K562 (cell line): Measurements from ENCODE around the gene SNX15. TPM values are rescaled to one million over a fixed set of nuclear protein-coding genes. Genes with fewer than 3 reads are reported as not detected.

ENCODE experiments used
- ATAC-seq: fragments of 200-7000 bp; cut with Tn5 transposase; 3 replicates; pipeline ENCODE4 v1.9.1; 2020; ENCODE audit warnings: moderate library complexity
- BruUV-seq: library from RNA; stranded (reverse); fragments of 400-500 nt; replicated peaks from 2 replicates; lab custom pipeline; 2021; lab: Mats Ljungman, UMichigan
- CTCF ChIA-PET: fragments of 300-600 bp; formaldehyde crosslinking; extraction: SDS; loops from one replicate; lab custom pipeline; 2021; ENCODE audit warnings: low intra/inter-chr PET ratio; lab: Yijun Ruan, JAX
- POLR2A ChIA-PET: fragments of 300-600, 350-650 bp; sonication (Branson Sonifier 250); formaldehyde crosslinking; extraction: SDS; loops from one replicate; lab custom pipeline; 2021; ENCODE audit warnings: antibody characterized with exemption, inconsistent platforms; lab: Yijun Ruan, JAX
- DNase-seq, 4 experiments: peaks; one replicate each; pipeline versions ENCODE4 v3.0.0 to v3.0.0-alpha.2; 2011 to 2018; ENCODE audit warnings: low spot score in 3 of 4, mixed read lengths in 3 of 4; ENCODE audit errors: extremely low read depth in 1 of 4
- FAIRE-seq: peaks from 2 replicates; lab custom pipeline; 2011; peaks lifted over from hg19 to GRCh38; lab: Jason Lieb, UNC
- H2AFZ ChIP-seq: 2 replicates; pipeline ENCODE4 v1.6.0; 2011; ENCODE audit warnings: low read depth, low read length, control low read depth, inconsistent platforms
- H3K27ac ChIP-seq: fragments of 200-600 bp; 3 replicates; pipeline ENCODE4 v1.8.0; 2011; ENCODE audit warnings: low read depth, mild to moderate bottlenecking, control low read depth, inconsistent platforms, low read length, moderate library complexity, mixed read lengths; ENCODE audit errors: extremely low read depth
- H3K27me3 ChIP-seq, 2 experiments: fragments of 300-600 bp in 1 of 2; 2 replicates in 1 of 2; 3 replicates in 1 of 2; pipeline versions ENCODE4 v1.6.0 to v1.8.0; 2011; ENCODE audit warnings: inconsistent platforms in 2 of 2, low read length in 2 of 2, mild to moderate bottlenecking in 1 of 2, mixed read lengths in 1 of 2, moderate library complexity in 1 of 2; ENCODE audit not compliant: control insufficient read depth in 2 of 2, insufficient read depth in 2 of 2
- H3K36me3 ChIP-seq: fragments of 300-600 bp; 3 replicates; pipeline ENCODE4 v1.8.0; 2011; ENCODE audit warnings: mild to moderate bottlenecking, low read length, inconsistent platforms; ENCODE audit not compliant: control insufficient read depth, insufficient read depth
- H3K4me1 ChIP-seq, 2 experiments: fragments of 200-600 bp in 1 of 2; replicated peaks in 1 of 2; 2 replicates in 1 of 2; 3 replicates in 1 of 2; pipeline versions ENCODE4 v1.5.1 to v1.8.0; 2011; ENCODE audit warnings: inconsistent platforms in 2 of 2, low read length in 2 of 2, mild to moderate bottlenecking in 1 of 2, mixed read lengths in 1 of 2, moderate library complexity in 1 of 2; ENCODE audit not compliant: control insufficient read depth in 2 of 2, insufficient read depth in 2 of 2
- H3K4me2 ChIP-seq: 2 replicates; pipeline ENCODE4 v1.6.1; 2011; ENCODE audit warnings: low read length, control low read depth, inconsistent platforms, mixed read lengths; ENCODE audit not compliant: insufficient read depth
- H3K4me3 ChIP-seq: fragments of 200-600 bp; sonication (generic), shearing (Covaris generic); 2 replicates; pipeline ENCODE4 v1.5.1; 2016; ENCODE audit warnings: control low read depth, inconsistent platforms
- H3K79me2 ChIP-seq: fragments of 200-600 bp; 3 replicates; pipeline ENCODE4 v1.8.0; 2011; ENCODE audit warnings: low read length, inconsistent platforms; ENCODE audit not compliant: control insufficient read depth, insufficient read depth
- H3K9ac ChIP-seq, 2 experiments: 2 replicates each; pipeline versions ENCODE4 v1.6.0 to v1.6.1; 2011; ENCODE audit warnings: low read depth in 2 of 2, low read length in 2 of 2, control low read depth in 1 of 2, inconsistent platforms in 1 of 2, mild to moderate bottlenecking in 1 of 2, mixed read lengths in 1 of 2; ENCODE audit not compliant: insufficient read depth in 1 of 2
- H3K9me1 ChIP-seq: one replicate; pipeline ENCODE4 v1.6.0; 2011; ENCODE audit warnings: inconsistent platforms, mild to moderate bottlenecking, low read length, moderate library complexity; ENCODE audit not compliant: control insufficient read depth, insufficient read depth
- H3K9me3 ChIP-seq: replicated peaks from 2 replicates; pipeline ENCODE4 v1.5.1; 2011; ENCODE audit warnings: low read depth, low read length, inconsistent platforms; ENCODE audit not compliant: control insufficient read depth, insufficient read depth
- H4K20me1 ChIP-seq: replicated peaks from 2 replicates; pipeline ENCODE4 v1.6.1; 2011; ENCODE audit warnings: low read length, inconsistent platforms, mixed read lengths; ENCODE audit not compliant: control insufficient read depth, insufficient read depth
- ATF4 ChIP-seq: fragments of 450-650 bp; formaldehyde crosslinking; IDR thresholded peaks from 2 replicates; pipeline ENCODE4 v1.4.0; 2022; ENCODE audit warnings: mild to moderate bottlenecking, moderate library complexity
- FOS ChIP-seq: IDR thresholded peaks from 3 replicates; pipeline ENCODE4 v1.6.1; 2011; ENCODE audit not compliant: insufficient read length; ENCODE audit errors: extremely low read depth
- HDGF ChIP-seq: fragments of 450-650 bp; IDR thresholded peaks from 2 replicates; pipeline ENCODE4 v1.6.1; 2016
- KDM1A ChIP-seq, 2 experiments: fragments of 450-650 bp; IDR thresholded peaks; 2 replicates each; pipeline ENCODE4 v1.6.1; 2016; ENCODE audit warnings: mild to moderate bottlenecking in 2 of 2
- MED1 ChIP-seq: sonication (generic); formaldehyde crosslinking; IDR thresholded peaks from 2 replicates; pipeline ENCODE4 v1.8.1; 2023; ENCODE audit warnings: missing genetic modification reagents, borderline replicate concordance
- POLR2G ChIP-seq: fragments of 200-400 bp; formaldehyde crosslinking; IDR thresholded peaks from 2 replicates; pipeline ENCODE4 v1.6.1; 2017; ENCODE audit warnings: low read depth, mild to moderate bottlenecking, antibody characterized with exemption, low read length, moderate library complexity
- RBFOX2 ChIP-seq: fragments of 200-400 bp; formaldehyde crosslinking; IDR thresholded peaks from 2 replicates; pipeline ENCODE4 v1.6.1; 2017; ENCODE audit warnings: low read depth, mild to moderate bottlenecking, low read length, moderate library complexity
- SIN3A ChIP-seq, 2 experiments: fragments of 150-350 bp in 1 of 2; IDR thresholded peaks; 2 replicates each; pipeline ENCODE4 v1.6.1; 2011 to 2016; ENCODE audit warnings: borderline replicate concordance in 2 of 2, low read depth in 2 of 2, low read length in 2 of 2, mild to moderate bottlenecking in 2 of 2, moderate library complexity in 2 of 2; ENCODE audit not compliant: control insufficient read depth in 1 of 2
- YY1 ChIP-seq, 3 experiments: IDR thresholded peaks; 2 replicates each; pipeline ENCODE4 v1.6.1; 2011; ENCODE audit warnings: low read length in 2 of 3, mild to moderate bottlenecking in 2 of 3, moderate library complexity in 2 of 3, borderline replicate concordance in 1 of 3, control low read depth in 1 of 3, low read depth in 1 of 3; ENCODE audit not compliant: insufficient read depth in 3 of 3, insufficient replicate concordance in 2 of 3, control insufficient read depth in 1 of 3, insufficient read length in 1 of 3; ENCODE audit errors: extremely low read depth in 1 of 3
- ZC3H8 ChIP-seq: fragments of 450-650 bp; IDR thresholded peaks from 2 replicates; pipeline ENCODE4 v1.6.1; 2017
- ZNF174 ChIP-seq: fragments of 250-450 bp; sonication (Bioruptor Pico); IDR thresholded peaks from 2 replicates; pipeline ENCODE4 v1.4.0; 2020; ENCODE audit warnings: mild to moderate bottlenecking
- ZNF717 ChIP-seq: fragments of 250-450 bp; sonication (Bioruptor Pico); IDR thresholded peaks from 2 replicates; pipeline ENCODE4 v1.5.0; 2021
- ZNF830 ChIP-seq: fragments of 250-450 bp; sonication (Bioruptor Pico); IDR thresholded peaks from 2 replicates; pipeline ENCODE4 v1.5.0; 2021; ENCODE audit warnings: mild to moderate bottlenecking
- WGBS: fragments of 100-300 bp; shearing (Covaris generic); methylation state at CpG from one replicate; pipeline ENCODE4 v1.1.6; 2016; ENCODE audit warnings: low coverage, mixed read lengths; ENCODE audit not compliant: insufficient coverage; ENCODE audit errors: missing lambda C conversion rate; 5-methylcytosine and 5-hydroxymethylcytosine counted together
- in situ Hi-C: fragments of 300-500 bp; cut with MboI; formaldehyde crosslinking; loops from 4 replicates; pipeline ENCODE4 v1.15.0; 2018; ENCODE audit warnings: inconsistent platforms, mixed read lengths
- intact Hi-C: fragments of 100-400 bp; cut with micrococcal nuclease; formaldehyde crosslinking; loops from 2 replicates; pipeline ENCODE4 v1.14.2; 2022
- polyA plus RNA-seq, 8 experiments: library from polyadenylated mRNA; depleted of rRNA in 4 of 8; stranded (reverse) in 5 of 8; unstranded in 3 of 8; fragments of >200 nt; fragmentation: Nextera tagmentation in 2 of 8; fragmentation: Illumina TruSeq in 1 of 8; extraction: Ambion mirVana in 2 of 8; extraction: Trizol in 1 of 8; gene quantifications; 2 replicates each; pipeline versions ENCODE4 v1.2.1 to v1.2.3, GENCODE V29; 2011 to 2014; ENCODE audit warnings: inconsistent platforms in 1 of 8, missing spikeins in 1 of 8
- total RNA-seq, 7 experiments: library from RNA; depleted of rRNA in 6 of 7; stranded (reverse); fragments of >200 nt in 6 of 7; fragmentation: Illumina TruSeq in 2 of 7; extraction: Trizol in 2 of 7; gene quantifications; 2 replicates each; pipeline versions ENCODE4 v1.2.1 to v1.2.3, GENCODE V29; 2011 to 2021; ENCODE audit warnings: low replicate concordance in 1 of 7
- TF ChIP-seq, protein P1 (sequence below): IDR thresholded peaks from 2 replicates; pipeline ENCODE4 v1.6.1; 2012; ENCODE audit warnings: low read depth, low read length, improper control_type of control experiment, borderline replicate concordance
- TF ChIP-seq, protein P2 (sequence below): fragments of 250-450 bp; sonication (Bioruptor Pico); IDR thresholded peaks from 2 replicates; pipeline ENCODE4 v1.8.0; 2022; ENCODE audit warnings: inconsistent platforms, mild to moderate bottlenecking, moderate library complexity, borderline replicate concordance

The SNX15 gene
- total and polyA plus RNA-seq, 9 of the 15 experiments (the other 6 are each of a cell fraction or from before 2014, with no cell fraction given): 1.8 to 27.8 (median 15.2) TPM

DNA sequence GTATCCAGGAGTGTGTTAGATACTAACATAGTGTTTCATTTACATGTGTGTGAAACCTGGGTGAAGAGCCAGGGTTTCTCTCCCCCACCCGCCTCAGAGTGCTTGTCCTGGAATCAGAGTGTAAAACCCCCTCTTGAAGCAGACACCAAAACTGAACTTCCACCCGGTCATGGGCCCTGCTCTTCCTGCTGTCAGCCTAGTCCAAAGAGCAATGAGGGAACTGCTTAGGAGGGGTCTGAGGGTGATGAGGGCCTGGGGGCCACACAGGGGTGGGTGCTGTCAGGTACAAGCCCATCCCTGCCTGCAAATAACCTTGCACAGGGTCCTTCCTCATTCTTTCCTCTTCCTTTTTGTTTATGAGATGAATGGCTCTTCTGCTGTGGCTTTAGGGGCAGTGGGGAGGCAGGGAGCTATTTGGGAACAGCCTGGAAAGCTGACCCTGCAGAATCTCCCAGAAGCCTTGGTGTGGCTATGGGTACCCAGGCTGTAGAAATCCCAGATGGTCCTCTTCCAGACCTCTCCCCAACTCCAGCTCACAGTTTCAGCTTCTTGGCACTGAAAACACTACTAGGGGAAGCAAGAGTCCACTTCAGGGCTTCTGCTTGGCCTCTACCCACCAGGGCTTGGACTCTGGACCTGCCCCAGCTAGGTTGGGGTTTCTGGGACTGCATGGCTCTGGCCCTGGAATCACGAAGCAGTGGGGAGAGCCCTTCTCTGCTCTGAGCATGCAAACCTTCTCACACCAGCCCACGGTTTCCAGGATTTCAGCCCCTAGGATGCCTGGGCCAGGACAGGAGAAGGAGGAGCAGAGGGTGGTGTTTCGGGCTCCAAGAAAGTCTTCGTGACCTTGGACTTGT, 39.0 kb upstream of the SNX15 start (continued):
- TF ChIP-seq, protein P1, sequence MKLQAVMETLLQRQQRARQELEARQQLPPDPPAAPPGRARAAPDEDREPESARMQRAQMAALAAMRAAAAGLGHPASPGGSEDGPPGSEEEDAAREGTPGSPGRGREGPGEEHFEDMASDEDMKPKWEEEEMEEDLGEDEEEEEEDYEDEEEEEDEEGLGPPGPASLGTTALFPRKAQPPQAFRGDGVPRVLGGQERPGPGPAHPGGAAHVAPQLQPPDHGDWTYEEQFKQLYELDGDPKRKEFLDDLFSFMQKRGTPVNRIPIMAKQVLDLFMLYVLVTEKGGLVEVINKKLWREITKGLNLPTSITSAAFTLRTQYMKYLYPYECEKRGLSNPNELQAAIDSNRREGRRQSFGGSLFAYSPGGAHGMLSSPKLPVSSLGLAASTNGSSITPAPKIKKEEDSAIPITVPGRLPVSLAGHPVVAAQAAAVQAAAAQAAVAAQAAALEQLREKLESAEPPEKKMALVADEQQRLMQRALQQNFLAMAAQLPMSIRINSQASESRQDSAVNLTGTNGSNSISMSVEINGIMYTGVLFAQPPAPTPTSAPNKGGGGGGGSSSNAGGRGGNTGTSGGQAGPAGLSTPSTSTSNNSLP: no peak
- no peak for TF ChIP-seq SIN3A (IDR thresholded peaks at IDR 0.05; ENCODE audit: borderline replicate concordance in 2 of 2, control insufficient read depth in 1 of 2, low read depth in 2 of 2, low read length in 2 of 2)
- no peak for TF ChIP-seq FOS
- TF ChIP-seq ZNF830 (CRISPR knock-in tag): no peak

DNA sequence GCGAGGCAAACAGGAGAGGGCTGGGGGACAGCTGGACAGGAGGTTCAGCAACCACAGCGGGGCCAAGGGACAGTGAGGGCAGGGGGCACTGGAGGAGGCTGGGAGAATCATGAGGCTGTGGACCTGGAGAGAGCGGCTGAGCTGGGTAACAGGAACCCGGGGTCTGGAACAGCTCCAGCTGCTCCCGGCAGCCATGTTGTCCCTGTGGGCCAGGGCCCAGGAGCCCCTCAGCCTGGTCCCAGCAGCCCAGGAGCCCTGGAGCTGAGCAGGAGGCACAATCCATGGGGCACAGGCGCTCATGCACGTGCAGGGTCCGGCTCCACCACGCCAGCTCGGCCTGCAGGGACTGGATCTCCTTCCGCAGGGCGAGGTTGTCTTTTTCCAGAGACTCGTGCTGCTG, 37.8 kb upstream of the SNX15 start:
- Histone ChIP-seq H3K9ac (peak overlapping the region in 1 of 2 experiments; percentile 85; a peak in 2 of 4 replicates), H3K9me1 (no peaks in the 10 kb centered on the region), H3K36me3 (no peaks in the 10 kb centered on the region), H2AFZ (no peak overlapping the region), H4K20me1 (no peaks in the 10 kb centered on the region), H3K79me2 (no peaks in the 10 kb centered on the region), H3K27me3 (no peaks in the 10 kb centered on the region), H3K27ac (peak overlapping the region; percentile 64; the same call in 2 of the 3 replicates), H3K4me3 (peak overlapping the region; percentile 14; the same call in 1 of the 2 replicates), H3K9me3 (no peaks in the 10 kb centered on the region), H3K4me2 (peak overlapping the region; percentile 69; the same call in 1 of the 2 replicates), H3K4me1 (peaks cover 7 to 24% of the 10 kb centered on the region in 2 experiments; a peak in 3 of 5 replicates)
- intact Hi-C loops: no loop called here
- no peak; the same call in 1 of the 3 replicates for ATAC-seq
- in situ Hi-C loops: no loop called here
- WGBS: 88% methylated on average over 12 of the region's 13 CpGs
- FAIRE-seq: no peak
- ChIA-PET CTCF (no interaction called here), POLR2A (interaction anchor here (0.6 to 1.5 kb wide), 5 partner anchors 8 to 511 kb away, joined by 3 to 4 read pairs (median 3); no protein-coding TSS in a partner anchor)
- no TSS peak for BruUV-seq
- no peak for DNase-seq
- TF ChIP-seq POLR2G (0 out of 2 replicates have a peak, but pooled peaks have one; percentile 38), RBFOX2 (peak; percentile 53), ZNF174 (CRISPR knock-in tag) (no peak), KDM1A (IDR thresholded peaks at IDR 0.05) (no peak), ATF4 (CRISPR knock-in tag) (no peak), MED1 (CRISPR knock-in tag) (no peak), ZC3H8 (no peak), HDGF (no peak), ZNF717 (CRISPR knock-in tag) (no peak), YY1 (IDR thresholded peaks at IDR 0.05; ENCODE audit: borderline replicate concordance in 1 of 3, control insufficient read depth in 1 of 3, extremely low read depth in 1 of 3, insufficient read depth in 3 of 3, insufficient read length in 1 of 3, insufficient replicate concordance in 2 of 3, low read depth in 1 of 3, low read length in 2 of 3) (peak in 1 of 3 experiments; percentile 40)
- TF ChIP-seq, protein P2, sequence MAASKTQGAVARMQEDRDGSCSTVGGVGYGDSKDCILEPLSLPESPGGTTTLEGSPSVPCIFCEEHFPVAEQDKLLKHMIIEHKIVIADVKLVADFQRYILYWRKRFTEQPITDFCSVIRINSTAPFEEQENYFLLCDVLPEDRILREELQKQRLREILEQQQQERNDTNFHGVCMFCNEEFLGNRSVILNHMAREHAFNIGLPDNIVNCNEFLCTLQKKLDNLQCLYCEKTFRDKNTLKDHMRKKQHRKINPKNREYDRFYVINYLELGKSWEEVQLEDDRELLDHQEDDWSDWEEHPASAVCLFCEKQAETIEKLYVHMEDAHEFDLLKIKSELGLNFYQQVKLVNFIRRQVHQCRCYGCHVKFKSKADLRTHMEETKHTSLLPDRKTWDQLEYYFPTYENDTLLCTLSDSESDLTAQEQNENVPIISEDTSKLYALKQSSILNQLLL: no peak
